ENCODE measurements around the gene TMED1. TPM values are rescaled to one million over a fixed set of nuclear protein-coding genes. Genes with fewer than 3 reads are reported as not detected.

Gene TMED1
- total and polyA plus RNA-seq, 9 of the 15 experiments (the other 6 are each of a cell fraction or from before 2014, with no cell fraction given), result 0.86 to 30.2 (median 23.5) TPM

- TF ChIP-seq GTF3C2 (IDR thresholded peaks at IDR 0.05; ENCODE audit: borderline replicate concordance, extremely low read depth, insufficient read length) (no peak), ARID3B (CRISPR knock-in tag; IDR thresholded peaks at IDR 0.05; ENCODE audit: borderline replicate concordance) (no peak), CGGBP1 (CRISPR knock-in tag; IDR thresholded peaks at IDR 0.05) (no peak), PPARD (CRISPR knock-in tag; IDR thresholded peaks at IDR 0.05) (no peak), MLX (CRISPR knock-in tag; conservative IDR thresholded peaks at IDR 0.05) (no peak), ELF4 (CRISPR knock-in tag; IDR thresholded peaks at IDR 0.05) (no peak), NR1H2 (CRISPR knock-in tag; IDR thresholded peaks at IDR 0.05) (no peak), CHAMP1 (IDR thresholded peaks at IDR 0.05) (no peak), ZNF41 (CRISPR knock-in tag; conservative IDR thresholded peaks at IDR 0.05) (no peak), ZNF354B (CRISPR knock-in tag; IDR thresholded peaks at IDR 0.05) (no peak), KAT2B (IDR thresholded peaks at IDR 0.05; ENCODE audit: low read depth, low read length) (no peak), ADNP (tag; IDR thresholded peaks at IDR 0.05) (no peak), SMC3 (conservative IDR thresholded peaks at IDR 0.05; ENCODE audit: insufficient read depth, low read depth, low read length) (peak; percentile 48; the same call in 1 of the 2 replicates), BACH1 (tag; IDR thresholded peaks at IDR 0.05) (no peak), PHB (CRISPR knock-in tag; IDR thresholded peaks at IDR 0.05) (no peak), POLR3G (IDR thresholded peaks at IDR 0.05; ENCODE audit: extremely low read depth, insufficient read length, insufficient replicate concordance) (no peak), TCF15 (CRISPR knock-in tag; IDR thresholded peaks at IDR 0.05) (no peak), CREB3 (tag; conservative IDR thresholded peaks at IDR 0.05; ENCODE audit: low read depth) (no peak)
Observed at GRCh38 chr19:10870955-10871603, 35.1 kb upstream of the TMED1 start, which contains the start of gene CARM1 (continued).

Data from K562 (cell line).